NCI-H2196 (cell line): ENCODE results near the gene DYNLT3.
A peak's percentile ranks its signal among the peaks of the same experiment; 100 is the strongest.

Experiments
- DNase-seq: peaks from one replicate; lab custom pipeline; 2025; ENCODE audit not compliant: unreplicated experiment; lab: John Stamatoyannopoulos, UW

The DYNLT3 gene

GRCh38 chrX:37846934-37847732 lies at the start of gene DYNLT3:
Gene DYNLT3, minus strand, starts transcription at chrX:37847571. Its CDS starts 61 bp downstream, at chrX:37847510.
- peak; percentile 80 for DNase-seq

GRCh38 chrX:37896511-37896890 lies 49.1 kb upstream of the DYNLT3 start:
- DNase-seq = no peak

- no peak for DNase-seq
Observed at GRCh38 chrX:37895795-37896510, 48.6 kb upstream of the DYNLT3 start.

- DNase-seq = no peak
Observed at GRCh38 chrX:37894725-37895124, 47.4 kb upstream of the DYNLT3 start.

GRCh38 chrX:37888010-37888409 lies 40.6 kb upstream of the DYNLT3 start:
- no peak for DNase-seq

GRCh38 chrX:37887347-37887746 lies 40.0 kb upstream of the DYNLT3 start:
- no peak for DNase-seq

- no peak for DNase-seq
Observed at GRCh38 chrX:37883196-37883595, 35.8 kb upstream of the DYNLT3 start.

GRCh38 chrX:37879692-37880091 lies 32.3 kb upstream of the DYNLT3 start:
- no peak for DNase-seq

GRCh38 chrX:37876716-37877115 lies 29.3 kb upstream of the DYNLT3 start:
- DNase-seq = no peak

- no peak for DNase-seq
Observed at GRCh38 chrX:37875675-37876074, 28.3 kb upstream of the DYNLT3 start.

- DNase-seq = no peak
Observed at GRCh38 chrX:37873220-37873619, 25.8 kb upstream of the DYNLT3 start.

- DNase-seq = no peak
Observed at GRCh38 chrX:37872303-37872655, 24.9 kb upstream of the DYNLT3 start.

- DNase-seq = peak; percentile 0
Observed at GRCh38 chrX:37871626-37872302, 24.4 kb upstream of the DYNLT3 start.

GRCh38 chrX:37867536-37868153 lies 20.3 kb upstream of the DYNLT3 start:
- DNase-seq = no peak

GRCh38 chrX:37863728-37864127 lies 16.4 kb upstream of the DYNLT3 start:
- no peak for DNase-seq

GRCh38 chrX:37862851-37863250 lies 15.5 kb upstream of the DYNLT3 start:
- no peak for DNase-seq

- no peak for DNase-seq
Observed at GRCh38 chrX:37860721-37861120, 13.3 kb upstream of the DYNLT3 start.

- DNase-seq = no peak
Observed at GRCh38 chrX:37854748-37855147, 7.4 kb upstream of the DYNLT3 start.

GRCh38 chrX:37854148-37854547 lies 6.8 kb upstream of the DYNLT3 start:
- DNase-seq = no peak

- no peak for DNase-seq
Observed at GRCh38 chrX:37847733-37848197, 394 bp upstream of the DYNLT3 start.

GRCh38 chrX:37846558-37846933 lies 825 bp downstream of the DYNLT3 start:
- no peak for DNase-seq
